Activated CD8-positive, alpha-beta T cell treated with anti-CD3 and anti-CD28 coated beads, Interleukin-2, amount 10 ng/mL, durations not matched to agents 7 days and 5 days (primary cell): ENCODE data around the gene VWA7. TPM values are rescaled to one million over a fixed set of nuclear protein-coding genes. Genes with fewer than 3 reads are reported as not detected.
"Not testable (repeated sequence)": the region's sequence is repeated elsewhere in the genome, so short reads cannot be mapped to it uniquely, and the experiment has no call there.

ENCODE experiments used
- ATAC-seq: fragments of 150-1000 bp; cut with Tn5 transposase; one replicate; pipeline ENCODE4 v1.10.0; 2021; ENCODE audit warnings: moderate library complexity
- CTCF ChIA-PET: fragments of 350-600 bp; sonication (Branson Sonifier 250); formaldehyde crosslinking; loops from one replicate; lab custom pipeline; 2021; ENCODE audit warnings: antibody characterized with exemption; lab: Charles Lee
- POLR2A ChIA-PET: fragments of 350-600 bp; sonication (Branson Sonifier 250); formaldehyde crosslinking; loops from one replicate; lab custom pipeline; 2021; ENCODE audit warnings: antibody characterized with exemption; lab: Charles Lee
- DNase-seq: peaks from one replicate; pipeline ENCODE4 v3.0.0-alpha.2; 2020
- H3K27ac Mint-ChIP-seq: one replicate; pipeline ENCODE4 v1.8.0; 2021; ENCODE audit warnings: mild to moderate bottlenecking, mixed read lengths
- H3K27me3 Mint-ChIP-seq: one replicate; pipeline ENCODE4 v1.8.0; 2021; ENCODE audit warnings: low read depth, mixed read lengths
- H3K36me3 Mint-ChIP-seq: one replicate; pipeline ENCODE4 v1.8.0; 2021; ENCODE audit warnings: low read depth, mixed read lengths
- H3K4me1 Mint-ChIP-seq: one replicate; pipeline ENCODE4 v1.8.0; 2021; ENCODE audit warnings: low read depth, mixed read lengths
- H3K4me3 Mint-ChIP-seq: one replicate; pipeline ENCODE4 v1.8.0; 2021; ENCODE audit warnings: mild to moderate bottlenecking, mixed read lengths
- H3K9me3 Mint-ChIP-seq: one replicate; pipeline ENCODE4 v1.8.0; 2022; ENCODE audit warnings: mixed read lengths; ENCODE audit not compliant: insufficient read depth
- total RNA-seq, 2 experiments: library from RNA; stranded (reverse); gene quantifications; one replicate each; pipeline ENCODE4 v1.2.3, GENCODE V29; 2021

Gene VWA7
- total RNA-seq, result 1 to 10 TPM; 6.4 to 6.6 TPM

DNA sequence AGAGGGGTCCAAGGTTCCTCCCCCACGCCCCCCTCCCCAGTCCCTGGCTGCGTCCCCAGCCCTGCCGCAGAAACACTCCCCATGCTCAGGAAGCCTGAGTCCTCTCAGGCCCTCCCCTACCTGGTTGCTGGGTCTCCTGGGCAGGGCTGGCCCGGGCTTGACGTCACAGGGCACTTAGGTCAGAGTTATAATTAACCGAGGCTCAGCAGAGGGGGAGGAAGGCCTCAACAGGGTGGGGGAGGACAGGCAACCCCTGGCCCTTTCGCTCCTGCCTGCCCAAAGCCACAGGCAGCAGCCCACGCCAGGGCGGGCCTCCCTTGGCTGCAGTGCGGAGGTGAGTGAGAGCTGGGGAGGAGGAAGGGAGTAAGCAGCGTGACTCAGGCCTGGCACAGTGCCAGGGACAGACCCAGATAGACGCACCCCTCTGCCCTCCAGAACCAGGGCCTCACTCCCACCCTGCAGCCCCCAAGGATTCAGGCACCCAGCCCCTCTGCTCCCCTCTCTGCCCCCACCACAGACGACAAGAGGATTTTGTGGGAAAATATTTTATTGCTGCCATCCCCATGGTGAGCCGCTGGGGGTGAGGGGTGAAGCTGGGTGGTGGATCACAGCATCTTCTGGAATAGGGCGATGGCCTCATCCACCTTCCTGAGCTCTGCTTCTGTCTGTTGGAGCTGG lies at the start of gene VWA7:
Gene VWA7, minus strand, starts transcription at position 340 of the 678 bp plus-strand sequence. CDS start 549 bp downstream, outside the sequence.
- Mint-ChIP-seq H3K27ac (peak within 1 kb of the TSS; percentile 91), H3K4me3 (peak within 1 kb of the TSS; percentile 50), H3K27me3 (no peaks in the 10 kb centered on the region), H3K4me1 (peaks cover 41% of the 10 kb centered on the region), H3K9me3 (no peaks in the 10 kb centered on the region), H3K36me3 (peaks cover 22% of the 10 kb centered on the region)
- peak; percentile 80 for ATAC-seq
- ChIA-PET POLR2A (interaction anchor here (1.0 to 1.8 kb wide), 4 partner anchors 30 to 41 kb away, joined by 3 to 9 read pairs (median 4); partner anchors contain the start of genes LSM2 and MSH5), CTCF (interaction anchor here (0.7 to 2.0 kb wide), 3 partner anchors 11 to 50 kb away, joined by 3 to 14 read pairs (median 4); no protein-coding TSS in a partner anchor)
- peak; percentile 81 for DNase-seq

DNA sequence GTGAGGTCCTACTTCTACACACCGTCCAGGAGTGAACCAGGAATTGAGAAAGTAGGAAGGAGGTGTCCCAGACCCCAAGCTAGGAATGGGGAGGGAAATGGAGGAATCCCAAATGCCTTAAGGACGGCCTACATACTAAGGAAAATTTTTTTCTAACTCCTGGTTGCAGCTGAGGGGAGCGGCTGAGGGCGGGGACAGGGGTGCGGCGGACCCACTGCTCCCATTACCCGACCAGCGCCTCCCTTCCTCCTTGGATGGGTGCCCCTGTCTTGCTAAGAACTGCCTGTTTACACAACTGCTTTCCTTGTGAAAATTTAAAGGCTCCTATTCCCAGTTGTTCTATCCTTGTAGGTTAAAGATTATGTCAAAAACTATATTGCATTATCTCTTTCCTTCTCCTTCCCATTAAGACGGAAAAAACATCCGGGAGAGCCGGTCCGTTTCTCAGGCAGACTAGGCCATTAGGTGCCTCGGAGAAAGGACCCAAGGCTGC lies 49.7 kb upstream of the VWA7 start:
- peak overlapping the region; percentile 86 for H3K4me3 Mint-ChIP-seq
- H3K27ac Mint-ChIP-seq, result peak overlapping the region; percentile 93
- ATAC-seq (peak; percentile 6), DNase-seq (peak; percentile 51)
- POLR2A ChIA-PET, result interaction anchor here (0.6 to 3.4 kb wide), 17 partner anchors 9 to 234 kb away, joined by 3 to 33 read pairs (median 3); partner anchors contain the start of genes ABHD16A, BAG6, CLIC1 and CSNK2B
- H3K4me1 Mint-ChIP-seq, result peaks cover 57% of the 10 kb centered on the region
- CTCF ChIA-PET, result interaction anchor here (0.8 to 2.8 kb wide), 15 partner anchors 12 to 175 kb away, joined by 3 to 17 read pairs (median 4); partner anchors contain the start of genes ABHD16A, CLIC1, DDAH2 and HSPA1A
- H3K36me3 Mint-ChIP-seq, result peaks cover 27% of the 10 kb centered on the region
- H3K9me3 Mint-ChIP-seq, result no peaks in the 10 kb centered on the region
- no peaks in the 10 kb centered on the region for H3K27me3 Mint-ChIP-seq

DNA sequence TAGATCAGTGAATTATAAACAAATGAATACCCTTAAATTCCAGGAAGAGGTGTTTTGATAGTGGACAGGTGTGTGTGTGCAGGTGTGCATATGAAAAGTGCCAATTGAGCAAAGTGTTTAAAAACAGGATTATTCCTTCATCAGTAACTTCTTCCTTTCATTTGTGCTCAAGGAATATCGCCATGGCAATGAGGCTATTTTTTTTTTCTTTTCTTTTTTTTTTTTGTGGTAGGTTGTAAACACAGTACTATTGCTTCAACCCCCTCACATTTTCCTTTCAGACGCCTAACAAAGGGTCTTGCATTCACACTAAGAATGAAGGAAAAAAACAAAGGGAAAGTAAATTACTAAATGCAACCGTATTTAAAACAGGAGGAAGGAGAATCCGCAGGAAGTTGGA lies 48.4 kb upstream of the VWA7 start:
- H3K4me1 Mint-ChIP-seq, result peaks cover 53% of the 10 kb centered on the region
- CTCF ChIA-PET, result interaction anchor here (0.6 to 2.8 kb wide), 5 partner anchors 8 to 241 kb away, joined by 3 to 17 read pairs (median 3); partner anchors contain the start of genes LSM2 and MSH5
- POLR2A ChIA-PET, result interaction anchor here (3.4 kb wide), 1 partner anchor 161 kb away, joined by 17 read pairs; the partner anchor contains the start of genes CSNK2B and GPANK1

GRCh38 chr6:31823592-31824196 lies 46.6 kb upstream of the VWA7 start:
- Mint-ChIP-seq H3K4me1 (peaks cover 64% of the 10 kb centered on the region), H3K36me3 (peaks cover 12% of the 10 kb centered on the region)
- H3K27ac Mint-ChIP-seq, DNase-seq, H3K27me3 Mint-ChIP-seq, ATAC-seq, H3K4me3 Mint-ChIP-seq, H3K9me3 Mint-ChIP-seq: not testable (repeated sequence)
- CTCF ChIA-PET, result interaction anchor here (1.0 to 1.3 kb wide), 2 partner anchors 40 to 94 kb away, joined by 3 read pairs; partner anchors contain the start of gene DDAH2
- POLR2A ChIA-PET, result interaction anchor here (2.4 kb wide), 1 partner anchor 84 kb away, joined by 9 read pairs; the partner anchor contains the start of gene MSH5

More for the DNA sequence above, 48.4 kb upstream of the VWA7 start:
- peaks cover 20% of the 10 kb centered on the region for H3K36me3 Mint-ChIP-seq
- no peak for DNase-seq
- no peaks in the 10 kb centered on the region for H3K27me3 Mint-ChIP-seq
- peak overlapping the region; percentile 86 for H3K4me3 Mint-ChIP-seq
- no peak for ATAC-seq
- H3K9me3 Mint-ChIP-seq, result no peaks in the 10 kb centered on the region
- peak overlapping the region; percentile 52 for H3K27ac Mint-ChIP-seq

- Mint-ChIP-seq H3K27me3 (no peaks in the 10 kb centered on the region), H3K9me3 (no peaks in the 10 kb centered on the region), H3K4me3 (peak overlapping the region; percentile 87), H3K4me1 (peaks cover 78% of the 10 kb centered on the region), H3K36me3 (peaks cover 22% of the 10 kb centered on the region), H3K27ac (peak overlapping the region; percentile 88)
- peak; percentile 26 for ATAC-seq
- CTCF ChIA-PET, result interaction anchor here (0.7 to 1.6 kb wide), 4 partner anchors 26 to 93 kb away, joined by 3 to 5 read pairs (median 4); partner anchors contain the start of genes DDAH2 and VARS1
- DNase-seq, result peak; percentile 68
- POLR2A ChIA-PET, result interaction anchor here (0.7 to 2.4 kb wide), 6 partner anchors 12 to 87 kb away, joined by 3 to 9 read pairs (median 3); partner anchors contain the start of genes CLIC1, LSM2, MSH5 and VARS1
These were observed 45.1 kb upstream of the VWA7 start for GRCh38 chr6:31822036-31822821.

- Mint-ChIP-seq H3K4me3 (peak overlapping the region; percentile 87), H3K27ac (peak overlapping the region; percentile 88), H3K9me3 (no peaks in the 10 kb centered on the region), H3K27me3 (no peaks in the 10 kb centered on the region), H3K36me3 (peaks cover 22% of the 10 kb centered on the region), H3K4me1 (peaks cover 70% of the 10 kb centered on the region)
- DNase-seq, result peak; percentile 58
- ChIA-PET CTCF (interaction anchor here (1.6 kb wide), 1 partner anchor 51 kb away, joined by 5 read pairs; no protein-coding TSS in a partner anchor), POLR2A (interaction anchor here (1.2 to 2.4 kb wide), 5 partner anchors 12 to 86 kb away, joined by 3 to 9 read pairs (median 3); partner anchors contain the start of genes CLIC1, LSM2, MSH5 and VARS1)
- peak; percentile 24 for ATAC-seq
These were observed 44.3 kb upstream of the VWA7 start for GRCh38 chr6:31821301-31822035.

DNA sequence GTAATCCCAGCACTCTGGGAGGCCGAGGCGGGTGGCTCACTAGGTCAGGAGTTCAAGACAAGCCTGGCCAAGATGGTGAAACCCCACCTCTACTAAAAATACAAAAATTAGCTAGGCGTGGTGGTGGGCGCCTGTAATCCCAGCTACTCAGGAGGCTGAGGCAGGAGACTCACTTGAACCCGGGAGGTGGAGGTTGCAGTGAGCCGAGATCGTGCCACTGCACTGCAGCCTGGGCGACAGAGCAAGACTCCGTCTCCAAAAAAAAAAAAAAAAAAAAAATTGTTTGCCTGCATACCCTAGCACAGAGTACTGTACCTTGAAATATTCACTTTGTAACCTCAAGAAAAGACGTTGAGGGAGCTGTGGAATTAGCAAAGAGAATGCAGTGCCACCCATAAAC lies 43.3 kb upstream of the VWA7 start:
- H3K27ac Mint-ChIP-seq, DNase-seq, ATAC-seq, H3K27me3 Mint-ChIP-seq, POLR2A ChIA-PET, H3K9me3 Mint-ChIP-seq: not testable (repeated sequence)
- CTCF ChIA-PET, result interaction anchor here (1.1 to 4.0 kb wide), 4 partner anchors 13 to 93 kb away, joined by 3 to 14 read pairs (median 8); partner anchors contain the start of gene LSM2
- Mint-ChIP-seq H3K4me3 (peak overlapping the region; percentile 87), H3K36me3 (peaks cover 20% of the 10 kb centered on the region), H3K4me1 (peaks cover 62% of the 10 kb centered on the region)

DNA sequence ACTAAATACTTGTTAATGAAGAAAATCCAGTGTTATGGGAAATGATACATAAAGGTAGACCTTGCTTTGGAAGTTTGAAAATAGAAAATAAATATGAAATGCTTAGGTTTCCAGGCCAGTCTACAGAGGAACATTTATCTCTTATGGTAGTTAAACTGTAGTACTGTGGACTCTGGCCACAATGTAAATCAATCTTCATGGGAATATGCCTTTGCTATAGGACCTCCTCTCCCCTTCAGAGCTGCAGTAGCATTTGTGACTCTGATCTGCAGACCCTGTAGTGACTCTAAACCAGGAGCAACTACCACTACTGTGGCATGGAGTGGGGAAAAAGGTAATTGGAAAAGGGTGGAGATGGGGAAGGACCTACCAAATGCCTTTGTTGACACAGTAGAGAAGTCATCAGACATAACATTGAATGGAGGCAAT lies 42.8 kb upstream of the VWA7 start:
- Mint-ChIP-seq H3K27ac (peak overlapping the region; percentile 8), H3K4me1 (peaks cover 60% of the 10 kb centered on the region)

DNA sequence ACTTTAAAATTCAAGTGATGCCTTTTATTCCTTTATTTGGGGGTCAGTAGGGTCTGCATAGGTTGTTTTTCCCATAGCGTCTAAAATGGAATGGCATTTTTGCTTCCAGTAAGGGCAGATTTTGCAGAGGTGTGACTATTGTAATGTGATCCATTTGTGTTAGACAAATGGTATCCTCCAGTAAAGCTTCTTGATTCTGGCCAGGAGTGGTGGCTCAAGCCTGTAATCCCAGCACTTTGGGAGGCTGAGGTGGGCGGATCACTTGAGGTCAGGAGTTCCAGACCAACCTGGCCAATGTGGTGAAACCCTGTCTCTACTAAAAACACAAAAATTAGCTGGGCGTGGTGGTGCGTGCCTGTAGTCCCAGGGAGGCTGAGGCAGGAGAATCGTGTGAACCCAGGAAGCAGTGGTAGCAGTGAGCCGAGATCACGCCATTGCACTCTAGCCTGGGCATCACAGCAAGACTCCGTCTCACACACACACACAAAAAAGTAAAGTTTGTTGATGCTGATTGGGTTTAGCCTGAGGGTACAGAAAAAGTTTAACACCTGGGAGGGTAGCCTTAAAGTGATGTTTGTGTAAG lies 40.9 kb upstream of the VWA7 start:
- ATAC-seq, H3K9me3 Mint-ChIP-seq, H3K27me3 Mint-ChIP-seq: not testable (repeated sequence)
- peaks cover 58% of the 10 kb centered on the region for H3K4me1 Mint-ChIP-seq
- H3K36me3 Mint-ChIP-seq, result peaks cover 13% of the 10 kb centered on the region
- ChIA-PET CTCF (interaction anchor here (0.7 to 4.0 kb wide), 14 partner anchors 8 to 238 kb away, joined by 3 to 14 read pairs (median 6); partner anchors contain the start of genes BAG6, CLIC1, LSM2 and MSH5), POLR2A (interaction anchor here (0.9 to 2.1 kb wide), 13 partner anchors 8 to 238 kb away, joined by 3 to 21 read pairs (median 5); partner anchors contain the start of genes CLIC1, HSPA1B, LSM2 and MSH5)
- DNase-seq, result peak; percentile 48
- peak overlapping the region; percentile 96 for H3K4me3 Mint-ChIP-seq
- peak overlapping the region; percentile 94 for H3K27ac Mint-ChIP-seq

More for the DNA sequence above, 42.8 kb upstream of the VWA7 start:
- ChIA-PET POLR2A (no interaction called here), CTCF (interaction anchor here (1.1 to 4.0 kb wide), 5 partner anchors 10 to 93 kb away, joined by 3 to 14 read pairs (median 6); partner anchors contain the start of gene LSM2)
- DNase-seq (no peak), ATAC-seq (no peak)
- H3K9me3 Mint-ChIP-seq, result no peaks in the 10 kb centered on the region
- peak overlapping the region; percentile 19 for H3K4me3 Mint-ChIP-seq
- H3K36me3 Mint-ChIP-seq, result peaks cover 16% of the 10 kb centered on the region
- no peaks in the 10 kb centered on the region for H3K27me3 Mint-ChIP-seq
